HG03439 (cell line): ENCODE data around the gene CTU2.

Experiments
- ATAC-seq: cut with Tn5 transposase; IDR thresholded peaks from one replicate; pipeline ENCODE4 v1.9.1; 2021; ENCODE audit warnings: mild to moderate bottlenecking, moderate library complexity; ENCODE audit not compliant: unreplicated experiment

Gene CTU2

DNA sequence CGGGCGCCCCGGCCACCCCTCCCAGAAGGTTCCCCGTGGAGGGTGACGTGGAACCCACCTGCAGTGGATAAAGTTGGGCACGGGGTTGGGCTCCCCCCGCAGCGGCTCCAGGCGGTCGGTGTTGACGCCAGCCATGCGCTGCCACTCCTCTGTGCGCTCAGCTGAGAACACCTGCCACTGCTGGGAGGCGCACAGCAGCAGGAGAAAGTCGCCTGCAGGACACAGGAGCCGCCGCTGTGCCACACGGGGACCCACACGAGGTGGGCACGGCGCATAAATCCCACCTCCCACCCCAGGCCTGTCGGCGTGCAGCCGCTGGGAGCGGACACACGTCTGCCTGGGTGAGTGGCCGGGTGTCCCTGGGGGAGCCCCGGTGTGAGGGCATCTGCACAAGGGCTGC, 20.7 kb downstream of the CTU2 start:
- no peak for ATAC-seq

- ATAC-seq: no peak
Measured at GRCh38 chr16:88727871-88728270, 21.6 kb downstream of the CTU2 start.

- ATAC-seq: no peak
Measured at GRCh38 chr16:88730632-88731607, 24.6 kb downstream of the CTU2 start.

DNA sequence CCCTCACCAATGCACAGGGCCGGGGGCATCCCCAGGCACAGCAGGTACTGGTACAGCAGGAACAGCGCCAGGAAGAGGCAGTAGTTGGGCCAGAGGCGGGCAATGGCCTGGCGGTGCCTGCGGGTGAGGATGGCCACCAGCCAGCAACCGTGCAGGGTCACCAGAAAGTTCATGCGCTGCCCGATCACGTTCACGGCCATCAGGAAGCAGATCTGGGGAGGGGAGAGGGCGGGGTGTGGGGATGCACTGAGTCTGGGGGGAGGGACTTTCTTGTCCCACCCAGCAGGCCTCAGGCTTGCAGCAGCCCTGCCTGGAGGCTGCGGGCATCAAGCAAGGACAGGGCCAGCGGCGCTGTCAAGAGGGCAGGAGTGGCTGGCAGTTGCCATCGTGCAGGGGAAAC, 25.4 kb downstream of the CTU2 start:
- ATAC-seq: no peak

DNA sequence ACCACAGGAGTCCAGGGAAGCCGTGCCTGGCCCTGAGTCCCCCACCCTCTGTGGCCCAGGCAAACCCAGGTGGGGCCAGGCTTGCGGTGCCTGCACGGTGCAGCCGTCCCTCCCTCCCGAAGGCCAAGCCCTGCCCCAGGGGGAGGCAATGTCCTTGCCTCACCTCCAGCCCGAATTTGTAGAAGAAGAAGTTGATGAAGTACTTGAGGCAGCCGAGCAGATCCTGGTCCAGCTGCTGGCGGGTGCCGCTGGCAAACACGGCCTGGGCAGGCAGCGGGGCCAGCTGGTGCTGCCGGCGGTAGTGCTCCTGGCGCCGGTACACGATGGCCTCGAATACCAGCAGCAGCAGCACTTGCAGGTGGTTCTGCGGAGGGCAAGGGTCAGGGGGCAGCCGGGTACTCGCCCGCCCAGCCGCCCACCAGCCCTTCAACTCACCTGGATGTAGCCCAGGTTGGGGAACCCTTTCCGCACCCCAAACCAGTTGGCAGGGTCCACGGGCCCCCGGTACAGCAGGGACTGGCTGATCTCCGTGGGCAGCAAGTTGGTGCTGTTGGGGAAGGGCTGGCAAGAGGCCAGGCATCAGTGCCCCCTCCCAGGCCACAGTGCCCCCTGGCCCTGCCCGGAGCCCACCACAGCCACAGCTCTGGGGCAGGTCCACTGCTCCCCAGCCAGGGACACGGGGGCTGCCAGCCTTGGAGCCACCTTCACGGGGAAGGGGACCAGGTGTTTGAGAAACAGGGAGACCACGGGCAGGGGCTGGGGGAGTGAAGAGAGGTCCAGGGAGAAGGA, 26.1 kb downstream of the CTU2 start:
- no peak for ATAC-seq

GRCh38 chr16:88732961-88733294, 26.6 kb downstream of the CTU2 start:
- ATAC-seq: no peak

DNA sequence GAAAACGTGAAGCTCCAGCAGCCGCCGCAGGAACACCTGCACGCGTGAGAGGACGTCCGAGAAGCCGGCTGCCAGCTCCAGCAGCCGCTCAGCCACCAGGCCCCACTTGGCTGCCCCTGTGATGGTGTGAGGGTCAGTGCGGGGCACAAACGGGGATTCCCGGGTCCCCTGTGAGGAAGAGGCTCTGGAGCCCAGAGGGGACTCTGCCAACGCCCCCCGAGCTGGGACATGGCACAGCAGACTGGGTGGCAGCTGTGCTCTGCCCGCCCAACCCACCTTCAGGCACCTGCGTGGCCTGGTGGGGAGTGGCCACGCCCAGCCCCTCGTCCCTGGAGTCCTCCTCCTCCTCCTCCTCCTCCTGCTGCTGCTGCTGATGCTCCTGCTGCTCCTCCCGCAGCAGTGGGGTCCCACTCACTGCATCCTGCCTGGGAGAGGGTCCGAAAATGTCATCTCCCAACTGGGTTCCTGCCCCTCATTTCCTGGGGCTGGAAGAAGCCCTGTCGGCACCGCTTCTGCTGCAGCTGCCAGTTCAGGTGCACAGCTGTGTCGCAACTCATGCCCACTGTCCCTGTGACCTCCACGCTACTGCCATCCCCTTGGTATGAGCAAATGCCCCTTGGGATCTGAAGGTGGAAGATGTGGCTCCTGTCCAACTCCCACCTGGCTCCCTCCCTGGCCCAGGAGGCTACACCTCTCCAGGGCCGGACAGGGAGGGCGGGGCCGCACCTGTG, 27.5 kb downstream of the CTU2 start:
- no peak for ATAC-seq

- no peak for ATAC-seq
Measured at GRCh38 chr16:88734361-88734728, 28.0 kb downstream of the CTU2 start.

- no peak for ATAC-seq
Measured at GRCh38 chr16:88735121-88735520, 28.8 kb downstream of the CTU2 start.

GRCh38 chr16:88735616-88736015, 29.3 kb downstream of the CTU2 start:
- ATAC-seq: no peak

DNA sequence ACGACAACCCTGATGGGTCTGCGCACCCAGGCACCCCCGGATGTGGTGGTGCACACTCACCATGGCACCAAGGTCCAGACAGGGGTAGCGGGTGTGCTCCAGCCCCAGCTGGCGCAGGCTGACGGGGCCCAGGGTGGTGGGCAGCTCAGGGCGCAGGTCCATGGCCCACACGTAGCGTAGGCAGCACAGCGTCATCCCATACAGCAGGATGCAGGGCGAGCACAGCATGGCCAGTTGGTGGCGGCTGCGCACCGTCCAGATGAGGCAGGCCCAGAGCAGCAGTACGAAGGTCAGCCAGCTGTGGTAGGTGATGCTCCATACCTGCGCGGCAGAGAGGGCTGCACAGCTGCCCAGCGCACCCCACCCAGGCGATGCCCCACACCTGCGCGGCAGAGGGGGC, 29.8 kb downstream of the CTU2 start:
- ATAC-seq: no peak

DNA sequence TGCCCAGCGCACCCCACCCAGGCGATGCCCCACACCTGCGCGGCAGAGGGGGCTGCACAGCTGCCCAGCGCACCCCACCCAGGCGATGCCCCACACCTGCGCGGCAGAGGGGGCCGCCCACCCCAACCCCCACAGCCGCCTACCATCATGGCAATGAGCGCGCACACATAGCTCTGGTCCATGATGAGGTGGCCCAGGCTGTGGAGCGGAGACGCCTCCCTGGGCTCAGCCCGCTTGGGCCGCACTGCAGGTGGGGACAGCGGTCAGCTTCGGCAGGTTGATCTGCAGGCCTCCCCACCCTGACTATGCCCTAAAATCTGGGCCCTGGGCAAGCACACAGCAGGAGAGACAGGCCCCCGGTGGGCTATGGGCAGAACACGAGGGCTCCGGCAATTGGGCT, 30.2 kb downstream of the CTU2 start:
- ATAC-seq: no peak

DNA sequence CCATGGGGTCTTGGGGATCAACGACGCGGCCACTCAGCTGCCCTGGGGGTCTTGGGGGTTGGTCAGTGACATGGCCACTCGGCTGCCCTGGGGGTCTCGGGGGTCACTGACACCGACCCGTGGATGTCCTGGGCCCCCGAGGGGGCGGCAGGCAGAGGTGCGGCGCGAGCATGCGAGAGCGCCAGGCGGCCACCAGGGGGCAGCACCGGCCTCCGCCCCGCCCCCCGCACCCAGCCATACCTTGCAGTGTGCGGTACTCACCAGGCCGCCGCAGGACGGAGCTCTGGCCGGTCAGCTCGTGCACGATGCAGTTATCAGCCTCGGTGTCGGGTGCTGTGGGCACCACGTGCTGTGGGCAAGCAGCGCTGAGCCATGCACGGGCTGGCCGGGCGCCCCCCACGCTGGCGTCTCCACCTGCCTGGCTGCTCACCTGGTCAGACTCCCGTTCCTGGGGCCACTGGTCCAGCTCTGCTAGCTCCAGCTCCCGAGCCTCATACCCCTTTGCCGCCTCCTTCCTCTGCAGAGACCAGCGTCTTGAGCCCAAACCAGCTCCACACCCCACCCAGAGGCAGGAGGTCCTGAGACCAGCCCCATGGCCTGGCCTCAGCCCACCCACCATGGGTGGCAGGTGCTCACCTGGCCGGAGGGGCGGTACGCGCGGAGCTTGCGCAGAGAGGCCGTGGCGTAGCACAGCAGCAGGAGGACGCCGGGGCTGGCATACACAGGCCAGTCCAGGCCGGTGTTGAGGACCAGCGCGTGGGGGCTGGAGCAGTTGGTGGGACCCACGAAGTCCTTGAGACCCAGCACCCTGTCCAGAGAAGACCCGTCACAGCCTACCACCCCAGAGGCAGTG, 31.2 kb downstream of the CTU2 start:
- no peak for ATAC-seq

- ATAC-seq: no peak
Measured at GRCh38 chr16:88738151-88739084, 32.1 kb downstream of the CTU2 start.

DNA sequence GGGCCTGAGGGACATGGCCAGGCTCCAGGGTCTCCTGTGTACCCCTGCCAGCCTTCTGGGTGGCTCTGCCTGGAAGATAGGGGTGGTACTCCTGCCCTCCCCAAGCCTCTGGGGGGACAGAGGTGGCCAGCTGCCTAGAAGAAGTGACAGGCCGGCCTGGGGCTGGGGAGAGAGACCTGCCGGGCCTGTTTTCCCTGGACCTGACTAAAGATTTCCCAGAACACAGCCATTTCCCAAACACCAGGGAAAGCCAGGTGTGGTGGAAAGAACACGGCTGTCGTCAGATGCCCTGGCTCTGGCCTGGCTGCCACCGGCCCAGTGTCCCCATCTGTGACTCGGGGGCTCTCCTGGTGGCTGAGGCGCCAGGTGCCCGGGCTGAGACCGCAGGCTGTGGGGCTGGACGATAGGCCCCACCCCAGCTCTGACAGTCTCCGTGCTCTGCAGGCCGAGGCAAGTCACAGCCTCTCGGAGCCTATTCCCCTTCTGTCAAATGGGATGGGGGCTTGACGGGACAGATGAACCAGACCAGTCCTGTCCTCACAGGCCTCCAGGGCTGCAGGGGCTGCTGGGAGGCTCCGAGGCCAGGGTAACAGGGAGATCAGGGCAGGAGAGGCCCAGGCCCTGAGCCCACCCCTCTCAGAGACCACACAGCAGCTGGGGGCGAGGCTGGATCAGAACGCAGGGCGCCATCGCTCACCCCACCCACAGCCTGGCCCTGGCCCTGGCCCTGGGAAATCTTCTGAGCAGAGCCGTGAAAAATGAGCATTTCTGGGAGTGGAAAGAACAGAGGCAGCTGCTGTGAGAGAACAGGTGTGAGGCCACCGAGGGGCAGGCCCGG, 33.1 kb downstream of the CTU2 start:
- no peak for ATAC-seq

DNA sequence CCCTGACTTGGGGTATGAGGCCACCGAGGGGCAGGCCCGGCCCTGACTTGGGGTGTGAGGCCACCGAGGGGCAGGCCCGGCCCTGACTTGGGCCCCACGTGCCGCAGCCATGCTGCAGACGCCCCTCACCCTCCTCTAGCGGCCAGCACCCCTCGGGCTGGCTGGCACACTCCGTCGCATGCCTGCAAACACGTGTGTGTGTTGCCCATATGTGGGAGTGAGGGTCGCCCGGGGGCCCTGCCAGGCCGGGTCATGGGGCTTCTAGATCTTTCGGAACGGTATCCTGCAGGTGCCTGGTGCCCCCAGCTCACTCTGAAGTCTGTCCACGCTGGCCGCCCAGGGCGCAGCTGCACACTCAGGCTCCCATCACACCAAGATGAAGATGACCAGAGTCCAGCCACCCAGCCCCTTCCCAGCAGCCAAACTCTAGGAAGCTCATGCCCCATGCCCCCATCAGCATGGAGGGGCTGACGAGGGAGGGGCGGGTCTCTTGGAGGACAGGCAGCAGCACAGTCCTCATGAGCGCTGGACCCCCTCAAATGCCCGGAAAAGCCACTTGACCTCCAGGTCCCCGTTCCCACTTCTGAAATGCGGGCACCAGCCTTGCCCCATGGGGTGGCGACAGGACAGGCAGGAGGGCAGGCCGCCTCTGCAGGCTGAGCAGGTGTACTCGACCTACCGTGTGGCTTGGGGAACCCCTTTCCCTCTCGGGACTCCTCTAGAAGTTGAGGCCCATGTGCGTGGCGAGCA, 33.8 kb downstream of the CTU2 start:
- ATAC-seq: no peak

DNA sequence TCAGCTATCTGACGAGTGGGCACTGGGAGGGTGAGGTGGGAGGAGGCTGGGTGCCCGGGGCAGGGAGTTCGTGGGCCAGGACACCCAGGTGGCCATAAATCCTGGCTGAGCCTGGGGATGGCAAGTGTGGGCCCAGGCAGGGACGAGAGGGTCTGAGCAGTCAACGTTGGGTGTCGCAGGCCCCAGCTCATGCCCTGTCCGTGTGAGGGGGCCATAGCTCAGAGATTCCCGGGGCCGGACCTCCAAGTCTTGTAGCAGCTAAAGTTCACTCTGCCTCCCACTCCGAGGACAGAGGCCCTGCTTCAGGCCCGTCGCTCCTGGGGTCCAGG, 34.4 kb downstream of the CTU2 start:
- ATAC-seq: no peak

GRCh38 chr16:88741368-88741767, 35.1 kb downstream of the CTU2 start:
- no peak for ATAC-seq
